Muscle layer of colon (tissue), 2 donors: ENCODE data around the gene BCKDHB.
"Not testable (repeated sequence)": the region's sequence is repeated elsewhere in the genome, so short reads cannot be mapped to it uniquely, and the experiment has no call there.

ENCODE experiments used
- H3K27ac ChIP-seq: one replicate; pipeline ENCODE4 v1.7.0; 2013; ENCODE audit warnings: low read depth, mild to moderate bottlenecking, low read length, moderate library complexity
- H3K27me3 ChIP-seq, 2 donors: one replicate each; pipeline ENCODE4 v1.7.0; 2013; ENCODE audit warnings: low read length in 2 of 2, mild to moderate bottlenecking in 2 of 2; ENCODE audit not compliant: insufficient read depth in 2 of 2, control insufficient read depth in 1 of 2
- H3K36me3 ChIP-seq: one replicate; pipeline ENCODE4 v1.7.0; 2013; ENCODE audit warnings: mild to moderate bottlenecking, low read length; ENCODE audit not compliant: insufficient read depth
- H3K4me1 ChIP-seq: one replicate; pipeline ENCODE4 v1.7.0; 2013; ENCODE audit warnings: mild to moderate bottlenecking, low read length; ENCODE audit not compliant: insufficient read depth
- H3K4me3 ChIP-seq, 2 donors: one replicate each; pipeline ENCODE4 v1.7.0; 2013; ENCODE audit warnings: low read length in 2 of 2, low read depth in 1 of 2, mild to moderate bottlenecking in 1 of 2, moderate library complexity in 1 of 2
- H3K9ac ChIP-seq: one replicate; pipeline ENCODE4 v1.7.0; 2013; ENCODE audit warnings: low read length
- H3K9me3 ChIP-seq: one replicate; pipeline ENCODE4 v1.7.0; 2013; ENCODE audit warnings: mild to moderate bottlenecking, low read length
- donor health status: abdominal sarcoma.
- donor health status: Adenocarcinoma of cecum.

Gene BCKDHB

DNA sequence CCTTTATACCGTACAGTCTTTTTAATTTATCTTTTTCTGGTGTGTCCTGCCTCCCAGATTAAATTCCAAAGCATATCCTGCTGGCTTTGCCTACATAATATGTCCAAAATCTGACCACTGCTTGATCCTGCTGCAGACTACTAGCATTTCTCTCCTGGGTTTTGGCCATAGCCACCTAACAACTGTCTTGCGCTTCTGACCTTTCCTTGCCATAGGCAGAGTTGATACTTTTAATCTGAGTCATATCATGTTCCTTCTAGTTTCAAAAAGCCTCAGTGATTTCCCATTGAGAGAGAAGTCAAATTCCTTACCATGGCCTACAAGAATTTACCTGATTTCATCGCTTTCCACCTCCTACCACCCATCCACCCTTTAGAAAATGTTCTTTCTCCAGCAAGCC, 104.8 kb downstream of the BCKDHB start:
- H3K27me3 ChIP-seq = no peaks in the 10 kb centered on the region
- peaks cover 35% of the 10 kb centered on the region for H3K4me1 ChIP-seq
- H3K36me3 ChIP-seq = no peaks in the 10 kb centered on the region
- no peak overlapping the region for H3K27ac ChIP-seq
- no peak overlapping the region for H3K9ac ChIP-seq
- no peak overlapping the region for H3K4me3 ChIP-seq
- H3K9me3 ChIP-seq = no peaks in the 10 kb centered on the region

DNA sequence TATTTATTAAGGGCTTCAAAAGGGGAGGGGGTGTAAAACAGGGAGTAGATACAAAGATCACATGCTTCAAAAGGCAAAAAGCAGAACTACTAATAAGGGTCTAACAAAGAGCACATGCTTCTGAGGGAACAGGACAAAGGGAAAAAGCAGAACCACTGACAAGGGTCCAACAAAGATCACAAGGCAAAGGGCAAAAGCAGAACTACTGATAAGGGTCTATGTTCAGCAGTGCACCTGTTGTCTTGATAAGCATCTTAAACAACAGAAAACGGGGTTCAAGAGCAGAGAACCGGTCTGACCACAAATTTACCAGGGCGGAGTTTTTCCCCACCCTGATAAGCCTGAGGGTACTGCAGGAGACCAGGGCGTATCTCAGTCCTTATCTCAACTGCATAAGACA, 105.4 kb downstream of the BCKDHB start:
- H3K9ac ChIP-seq, H3K36me3 ChIP-seq, H3K27ac ChIP-seq, H3K27me3 ChIP-seq, H3K4me3 ChIP-seq, H3K9me3 ChIP-seq: not testable (repeated sequence)
- peaks cover 35% of the 10 kb centered on the region for H3K4me1 ChIP-seq

DNA sequence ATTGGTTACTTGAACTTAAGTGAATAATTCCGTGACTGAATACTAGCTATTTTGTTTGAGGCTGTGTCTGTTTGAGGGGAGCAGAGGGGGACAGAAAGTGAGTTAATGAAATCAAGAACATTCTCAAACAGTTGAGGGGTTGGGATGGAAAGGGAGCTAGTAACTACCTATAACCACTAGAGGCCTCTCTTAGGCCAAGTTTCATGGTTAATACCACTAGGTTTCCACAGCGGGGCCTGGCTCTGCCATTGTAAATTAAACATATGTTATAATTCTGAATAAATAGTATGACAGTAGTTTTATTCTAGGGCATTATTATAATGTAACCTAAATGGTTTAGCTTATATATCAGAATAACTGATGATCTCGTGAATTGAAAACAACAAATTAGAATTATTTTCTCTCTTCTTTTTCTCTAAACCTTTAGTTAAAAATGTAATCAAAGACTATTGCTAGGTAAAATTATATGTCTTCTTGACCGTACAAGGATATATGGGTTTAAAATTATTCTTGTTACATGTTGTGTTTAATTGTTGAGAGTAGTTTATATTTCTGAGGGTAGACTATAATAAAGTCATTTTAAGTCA, 108.1 kb downstream of the BCKDHB start:
- H3K9me3 ChIP-seq = no peaks in the 10 kb centered on the region
- H3K27ac ChIP-seq = no peak overlapping the region
- no peaks in the 10 kb centered on the region for H3K36me3 ChIP-seq
- H3K27me3 ChIP-seq = no peaks in the 10 kb centered on the region
- H3K9ac ChIP-seq = no peak overlapping the region
- no peak overlapping the region for H3K4me3 ChIP-seq
- H3K4me1 ChIP-seq = peaks cover 39% of the 10 kb centered on the region

DNA sequence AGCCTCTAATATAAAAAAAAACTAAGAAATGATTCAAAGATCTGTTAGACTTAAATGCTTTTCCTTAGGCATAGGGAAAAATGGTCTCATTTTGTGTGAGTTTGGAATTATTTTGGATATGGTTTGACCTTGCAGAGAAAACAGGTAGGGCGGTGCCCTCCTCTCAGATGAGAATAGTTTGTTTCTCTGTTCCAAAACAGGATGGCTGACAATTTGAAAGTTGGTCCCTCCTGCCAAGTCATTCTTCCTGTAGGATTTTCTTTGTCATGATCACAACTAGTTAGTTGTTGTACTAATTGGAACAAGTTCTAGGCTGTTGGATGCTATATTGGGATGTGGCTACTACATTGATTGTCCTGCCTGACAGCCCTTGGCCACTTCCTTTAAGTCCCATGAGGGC, 108.6 kb downstream of the BCKDHB start:
- Histone ChIP-seq H3K9ac (no peak overlapping the region), H3K9me3 (no peaks in the 10 kb centered on the region), H3K4me3 (no peak overlapping the region), H3K27me3 (no peaks in the 10 kb centered on the region), H3K4me1 (peaks cover 36% of the 10 kb centered on the region), H3K36me3 (no peaks in the 10 kb centered on the region), H3K27ac (no peak overlapping the region)

DNA sequence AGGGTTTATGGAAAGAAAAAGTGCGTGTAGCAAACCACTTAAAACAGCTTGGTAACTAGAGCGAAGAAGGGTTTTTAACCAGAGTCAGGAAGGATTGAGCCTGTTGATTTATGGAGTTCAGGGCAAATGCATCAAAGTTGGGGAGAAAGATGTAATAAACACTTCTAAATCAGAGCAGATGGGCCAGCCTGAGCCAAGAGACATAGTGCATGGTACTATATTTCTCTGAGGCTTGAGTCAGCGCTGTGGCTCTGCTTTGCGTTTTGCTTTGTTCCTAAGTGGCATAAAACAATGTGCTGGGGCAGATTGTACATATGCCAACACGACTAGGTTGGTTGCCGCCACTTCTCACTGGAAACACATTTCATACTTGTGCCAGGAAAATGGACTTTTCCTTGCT, 111.3 kb downstream of the BCKDHB start:
- Histone ChIP-seq H3K4me1 (peaks cover 14% of the 10 kb centered on the region), H3K36me3 (no peaks in the 10 kb centered on the region), H3K9me3 (no peaks in the 10 kb centered on the region), H3K27me3 (no peaks in the 10 kb centered on the region), H3K27ac (peak overlapping the region; percentile 46), H3K4me3 (peak overlapping the region in 1 of 2 donors; percentile 29), H3K9ac (no peak overlapping the region)

DNA sequence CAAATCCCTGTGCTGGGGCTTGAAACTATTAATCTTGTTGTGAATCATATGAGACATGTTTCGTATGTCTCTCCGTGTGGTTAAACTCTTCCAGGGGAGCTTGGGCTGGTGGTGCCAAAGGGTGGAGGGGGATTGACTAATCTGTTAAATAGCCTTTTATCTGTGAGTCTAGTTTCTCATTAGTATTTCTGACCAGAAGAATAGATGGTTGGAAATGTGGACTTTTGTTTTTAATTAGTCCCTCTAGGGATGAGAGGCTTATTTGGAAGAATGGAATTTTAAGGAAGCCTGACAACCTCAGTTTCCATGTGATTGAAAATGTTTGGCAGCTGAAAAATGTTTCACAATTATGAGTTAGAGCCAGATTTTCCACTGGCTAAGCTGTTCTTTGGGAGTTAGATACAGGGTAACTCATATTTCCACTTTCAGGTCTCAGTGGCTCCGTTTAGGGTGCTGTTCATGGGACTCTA, 117.3 kb downstream of the BCKDHB start:
- Histone ChIP-seq H3K27ac (no peak overlapping the region), H3K9me3 (no peaks in the 10 kb centered on the region), H3K36me3 (no peaks in the 10 kb centered on the region)

DNA sequence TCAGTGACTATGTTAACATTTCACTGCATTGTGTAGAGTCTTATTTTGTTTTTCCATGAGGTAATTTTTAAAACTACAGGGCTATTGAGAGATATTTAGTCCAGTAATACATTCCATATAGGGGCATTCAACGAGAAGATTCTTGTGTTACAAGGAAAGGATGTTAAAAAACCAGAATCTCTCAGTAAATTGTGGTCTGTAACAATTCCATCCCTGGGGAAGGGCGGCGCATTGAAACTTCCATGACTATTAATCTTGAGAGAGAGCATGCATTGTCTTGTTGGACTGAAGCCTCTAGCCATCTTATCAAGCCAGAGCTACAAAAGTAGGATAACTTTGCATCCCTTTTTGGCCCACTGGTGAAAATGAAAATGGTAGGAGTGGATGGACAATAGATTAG, 119.7 kb downstream of the BCKDHB start:
- Histone ChIP-seq H3K27me3 (no peaks in the 10 kb centered on the region), H3K9ac (no peak overlapping the region), H3K9me3 (no peaks in the 10 kb centered on the region), H3K27ac (no peak overlapping the region), H3K36me3 (no peaks in the 10 kb centered on the region), H3K4me1 (no peaks in the 10 kb centered on the region), H3K4me3 (no peak overlapping the region)

More for the DNA sequence above, 117.3 kb downstream of the BCKDHB start:
- H3K9ac ChIP-seq = no peak overlapping the region
- H3K4me1 ChIP-seq = no peaks in the 10 kb centered on the region
- H3K27me3 ChIP-seq = no peaks in the 10 kb centered on the region
- H3K4me3 ChIP-seq = no peak overlapping the region

DNA sequence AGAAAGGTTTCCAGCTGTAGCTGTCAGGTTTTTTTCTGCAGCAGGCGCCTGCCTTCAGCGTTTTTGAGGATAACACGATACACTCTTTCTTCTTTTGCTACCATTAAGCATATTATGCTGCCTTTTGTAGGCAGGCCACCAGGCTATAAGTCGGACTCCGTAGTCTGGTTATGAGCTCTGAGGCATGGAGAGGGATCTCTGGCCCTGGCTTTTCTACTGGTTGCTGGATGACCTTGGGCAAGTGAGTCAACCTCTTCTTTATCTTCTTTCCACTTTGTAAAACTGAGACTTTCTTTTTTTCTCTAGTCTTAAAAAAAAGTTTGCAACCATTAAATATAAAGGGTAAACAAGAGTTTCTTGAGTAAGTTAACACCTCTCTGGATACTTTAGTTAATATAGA, 120.2 kb downstream of the BCKDHB start:
- H3K4me3 ChIP-seq = no peak overlapping the region
- H3K27ac ChIP-seq = no peak overlapping the region
- H3K9ac ChIP-seq = no peak overlapping the region
- H3K4me1 ChIP-seq = no peaks in the 10 kb centered on the region
- no peaks in the 10 kb centered on the region for H3K27me3 ChIP-seq
- H3K9me3 ChIP-seq = no peaks in the 10 kb centered on the region
- no peaks in the 10 kb centered on the region for H3K36me3 ChIP-seq

DNA sequence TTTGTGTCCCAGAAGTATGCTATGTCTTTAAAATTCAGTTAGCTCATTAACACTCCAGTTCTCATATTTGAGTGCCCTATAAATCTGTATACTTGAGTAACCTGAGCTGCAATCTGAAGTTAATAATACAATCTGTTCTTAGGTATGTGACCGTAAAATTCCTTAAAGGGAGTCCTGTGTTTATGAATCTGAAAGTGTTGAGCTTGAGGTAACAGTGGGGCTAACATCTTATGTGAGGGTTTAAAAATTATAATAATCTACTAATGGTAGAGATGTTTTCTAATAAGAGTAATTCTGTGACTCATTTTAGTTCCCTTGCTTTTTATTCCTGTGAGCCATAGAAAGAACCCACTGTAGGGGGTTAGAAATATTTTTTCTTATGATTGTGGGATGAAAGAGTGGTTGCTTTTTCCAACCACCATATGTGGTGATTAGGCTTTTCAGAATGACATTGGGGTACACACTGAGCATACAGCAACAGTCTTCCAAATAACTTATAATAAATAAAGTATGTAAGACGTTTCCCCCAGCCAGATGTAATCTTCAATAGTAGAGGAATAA, 121.2 kb downstream of the BCKDHB start:
- Histone ChIP-seq H3K36me3 (no peaks in the 10 kb centered on the region), H3K27me3 (no peaks in the 10 kb centered on the region), H3K4me3 (no peak overlapping the region), H3K27ac (no peak overlapping the region), H3K4me1 (no peaks in the 10 kb centered on the region), H3K9ac (no peak overlapping the region), H3K9me3 (no peaks in the 10 kb centered on the region)

DNA sequence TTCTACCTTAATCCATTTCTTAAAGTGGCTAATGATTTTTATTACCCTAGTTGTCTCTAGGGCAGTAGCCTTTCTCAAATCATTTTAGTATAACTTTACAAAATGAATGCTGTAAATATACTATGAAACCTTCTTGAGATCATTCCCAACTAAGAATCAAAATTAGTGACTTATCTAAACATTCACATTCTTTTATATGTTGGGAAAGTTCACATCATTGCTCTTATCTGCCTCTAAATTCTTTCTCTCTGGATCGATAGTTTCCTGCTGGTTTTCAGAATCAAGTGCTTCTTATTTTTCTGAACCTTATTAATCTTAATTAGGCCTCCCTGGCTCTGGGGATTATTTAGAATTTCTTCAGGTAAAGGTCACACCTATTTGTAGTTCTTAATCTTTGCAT, 126.8 kb downstream of the BCKDHB start:
- H3K9me3 ChIP-seq = no peaks in the 10 kb centered on the region
- H3K4me1 ChIP-seq = no peaks in the 10 kb centered on the region
- H3K27ac ChIP-seq = no peak overlapping the region
- no peak overlapping the region for H3K4me3 ChIP-seq
- no peaks in the 10 kb centered on the region for H3K27me3 ChIP-seq
- no peak overlapping the region for H3K9ac ChIP-seq
- no peaks in the 10 kb centered on the region for H3K36me3 ChIP-seq

DNA sequence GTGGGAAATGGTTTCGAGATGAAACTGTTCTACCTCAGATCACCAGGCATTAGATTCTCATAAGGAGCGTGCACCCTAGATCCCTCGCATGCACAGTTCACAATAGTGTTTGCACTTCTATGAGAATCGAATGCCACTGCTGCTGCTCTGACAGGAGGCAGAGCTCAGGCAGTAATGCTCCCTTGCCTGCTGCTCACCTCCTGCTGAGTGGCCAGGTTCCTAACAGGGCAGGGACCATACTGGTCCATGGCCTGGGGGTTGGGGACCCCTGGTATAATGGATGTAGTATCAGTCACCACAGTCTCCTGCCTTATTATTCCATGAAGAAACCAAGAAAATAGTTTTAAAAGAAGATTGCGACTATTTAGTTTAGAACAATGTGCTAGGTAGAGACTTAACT, 127.5 kb downstream of the BCKDHB start:
- no peaks in the 10 kb centered on the region for H3K9me3 ChIP-seq
- H3K9ac ChIP-seq = no peak overlapping the region
- H3K27me3 ChIP-seq = no peaks in the 10 kb centered on the region
- H3K4me1 ChIP-seq = no peaks in the 10 kb centered on the region
- H3K4me3 ChIP-seq = no peak overlapping the region
- no peaks in the 10 kb centered on the region for H3K36me3 ChIP-seq
- H3K27ac ChIP-seq = no peak overlapping the region

DNA sequence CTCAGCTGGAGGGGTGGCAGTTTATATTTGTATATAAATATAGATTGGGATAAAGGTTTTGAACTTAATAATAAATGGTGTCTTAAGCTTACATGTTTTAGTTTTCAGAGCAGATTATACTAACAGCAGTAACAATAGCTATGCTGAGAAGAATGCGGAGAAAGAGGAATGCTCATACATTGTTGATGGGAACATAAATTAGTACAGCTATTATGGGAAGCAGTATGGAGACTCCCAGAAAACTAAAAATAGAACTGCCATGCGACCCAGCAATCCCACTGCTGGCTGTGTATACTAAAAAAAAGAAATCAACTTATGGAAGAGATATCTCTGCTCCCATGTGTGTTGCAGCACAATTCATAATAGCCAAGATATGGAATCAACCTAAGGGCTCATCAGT, 127.9 kb downstream of the BCKDHB start:
- H3K9me3 ChIP-seq = no peaks in the 10 kb centered on the region

More for the DNA sequence above, 127.9 kb downstream of the BCKDHB start:
- H3K27me3 ChIP-seq = no peaks in the 10 kb centered on the region
- no peaks in the 10 kb centered on the region for H3K4me1 ChIP-seq
- H3K9ac ChIP-seq = no peak overlapping the region
- no peaks in the 10 kb centered on the region for H3K36me3 ChIP-seq
- H3K4me3 ChIP-seq = no peak overlapping the region
- no peak overlapping the region for H3K27ac ChIP-seq
